ENCODE measurements around the gene CHST12.

CHST12 gene

GRCh38 chr7:2476298-2476697, 72.9 kb downstream of the CHST12 start, which contains the start of gene GRIFIN:
Gene GRIFIN (minus strand): TSS chr7:2476398. CDS start chr7:2476383, 15 bp downstream.
- Histone ChIP-seq H3K27me3 (ENCODE audit: control insufficient read depth in 1 of 2, insufficient read depth in 2 of 2, low read length in 2 of 2) (peaks cover 2 to 4% of the 10 kb centered on the region in 2 donors), H3K4me1 (ENCODE audit: control insufficient read depth in 1 of 2, insufficient read depth in 2 of 2, low read length in 2 of 2) (peaks cover 24 to 26% of the 10 kb centered on the region in 2 donors), H3K36me3 (ENCODE audit: control insufficient read depth in 1 of 2, insufficient read depth in 2 of 2, low read length in 2 of 2) (no peaks in the 10 kb centered on the region), H3K9me3 (ENCODE audit: control insufficient read depth in 1 of 2, low read length in 2 of 2) (no peaks in the 10 kb centered on the region), H3K9ac (ENCODE audit: low read depth in 1 of 2, low read length in 2 of 2) (no peak within 1 kb of the TSS), H3K4me3 (ENCODE audit: low read depth in 1 of 2, low read length in 2 of 2) (no peak within 1 kb of the TSS), H3K27ac (ENCODE audit: low read depth, low read length) (no peak within 1 kb of the TSS)

- Histone ChIP-seq H3K4me3 (ENCODE audit: low read depth in 1 of 2, low read length in 2 of 2) (no peak overlapping the region), H3K9ac (ENCODE audit: low read depth in 1 of 2, low read length in 2 of 2) (no peak overlapping the region), H3K4me1 (ENCODE audit: control insufficient read depth in 1 of 2, insufficient read depth in 2 of 2, low read length in 2 of 2) (peaks cover 24 to 26% of the 10 kb centered on the region in 2 donors), H3K36me3 (ENCODE audit: control insufficient read depth in 1 of 2, insufficient read depth in 2 of 2, low read length in 2 of 2) (no peaks in the 10 kb centered on the region), H3K9me3 (ENCODE audit: control insufficient read depth in 1 of 2, low read length in 2 of 2) (no peaks in the 10 kb centered on the region), H3K27me3 (ENCODE audit: control insufficient read depth in 1 of 2, insufficient read depth in 2 of 2, low read length in 2 of 2) (peaks cover 4% of the 10 kb centered on the region in 2 donors), H3K27ac (ENCODE audit: low read depth, low read length) (no peak overlapping the region)
Observed at GRCh38 chr7:2476776-2477446, 73.5 kb downstream of the CHST12 start.

- peak overlapping the region in 1 of 2 donors; percentile 23 for H3K9ac ChIP-seq (ENCODE audit: low read depth in 1 of 2, low read length in 2 of 2)
- peaks cover 24 to 26% of the 10 kb centered on the region in 2 donors for H3K4me1 ChIP-seq (ENCODE audit: control insufficient read depth in 1 of 2, insufficient read depth in 2 of 2, low read length in 2 of 2)
- no peak overlapping the region for H3K27ac ChIP-seq (ENCODE audit: low read depth, low read length)
- peaks cover 0 to 2% of the 10 kb centered on the region in 2 donors for H3K9me3 ChIP-seq (ENCODE audit: control insufficient read depth in 1 of 2, low read length in 2 of 2)
- H3K4me3 ChIP-seq (ENCODE audit: low read depth in 1 of 2, low read length in 2 of 2) = no peak overlapping the region
- peaks cover 4% of the 10 kb centered on the region in 2 donors for H3K27me3 ChIP-seq (ENCODE audit: control insufficient read depth in 1 of 2, insufficient read depth in 2 of 2, low read length in 2 of 2)
- no peaks in the 10 kb centered on the region for H3K36me3 ChIP-seq (ENCODE audit: control insufficient read depth in 1 of 2, insufficient read depth in 2 of 2, low read length in 2 of 2)
Observed at GRCh38 chr7:2477447-2478398, 74.3 kb downstream of the CHST12 start.

- Histone ChIP-seq H3K9ac (ENCODE audit: low read depth in 1 of 2, low read length in 2 of 2) (peak overlapping the region in 1 of 2 donors; percentile 23), H3K27ac (ENCODE audit: low read depth, low read length) (no peak overlapping the region)
Observed at GRCh38 chr7:2478399-2478785, 75.0 kb downstream of the CHST12 start.

GRCh38 chr7:2478800-2479199, 75.4 kb downstream of the CHST12 start:
- no peaks in the 10 kb centered on the region for H3K36me3 ChIP-seq (ENCODE audit: control insufficient read depth in 1 of 2, insufficient read depth in 2 of 2, low read length in 2 of 2)
- peaks cover 4% of the 10 kb centered on the region in 2 donors for H3K27me3 ChIP-seq (ENCODE audit: control insufficient read depth in 1 of 2, insufficient read depth in 2 of 2, low read length in 2 of 2)
- H3K9ac ChIP-seq (ENCODE audit: low read depth in 1 of 2, low read length in 2 of 2) = peak overlapping the region in 1 of 2 donors; percentile 23
- peaks cover 24 to 26% of the 10 kb centered on the region in 2 donors for H3K4me1 ChIP-seq (ENCODE audit: control insufficient read depth in 1 of 2, insufficient read depth in 2 of 2, low read length in 2 of 2)
- H3K4me3 ChIP-seq (ENCODE audit: low read depth in 1 of 2, low read length in 2 of 2) = no peak overlapping the region
- peaks cover 4 to 8% of the 10 kb centered on the region in 2 donors for H3K9me3 ChIP-seq (ENCODE audit: control insufficient read depth in 1 of 2, low read length in 2 of 2)
- H3K27ac ChIP-seq (ENCODE audit: low read depth, low read length) = no peak overlapping the region

More at GRCh38 chr7:2478399-2478785, 75.0 kb downstream of the CHST12 start:
- Histone ChIP-seq H3K27me3 (ENCODE audit: control insufficient read depth in 1 of 2, insufficient read depth in 2 of 2, low read length in 2 of 2) (peaks cover 4% of the 10 kb centered on the region in 2 donors), H3K4me3 (ENCODE audit: low read depth in 1 of 2, low read length in 2 of 2) (no peak overlapping the region), H3K36me3 (ENCODE audit: control insufficient read depth in 1 of 2, insufficient read depth in 2 of 2, low read length in 2 of 2) (no peaks in the 10 kb centered on the region), H3K4me1 (ENCODE audit: control insufficient read depth in 1 of 2, insufficient read depth in 2 of 2, low read length in 2 of 2) (peaks cover 24 to 26% of the 10 kb centered on the region in 2 donors), H3K9me3 (ENCODE audit: control insufficient read depth in 1 of 2, low read length in 2 of 2) (peaks cover 4 to 8% of the 10 kb centered on the region in 2 donors)

GRCh38 chr7:2479276-2480069, 76.1 kb downstream of the CHST12 start:
- no peak overlapping the region for H3K4me3 ChIP-seq (ENCODE audit: low read depth in 1 of 2, low read length in 2 of 2)
- no peak overlapping the region for H3K27ac ChIP-seq (ENCODE audit: low read depth, low read length)
- H3K9ac ChIP-seq (ENCODE audit: low read depth in 1 of 2, low read length in 2 of 2) = no peak overlapping the region
- H3K27me3 ChIP-seq (ENCODE audit: control insufficient read depth in 1 of 2, insufficient read depth in 2 of 2, low read length in 2 of 2) = peaks cover 4% of the 10 kb centered on the region in 2 donors
- no peaks in the 10 kb centered on the region for H3K36me3 ChIP-seq (ENCODE audit: control insufficient read depth in 1 of 2, insufficient read depth in 2 of 2, low read length in 2 of 2)
- H3K9me3 ChIP-seq (ENCODE audit: control insufficient read depth in 1 of 2, low read length in 2 of 2) = peaks cover 4 to 8% of the 10 kb centered on the region in 2 donors
- peaks cover 24 to 26% of the 10 kb centered on the region in 2 donors for H3K4me1 ChIP-seq (ENCODE audit: control insufficient read depth in 1 of 2, insufficient read depth in 2 of 2, low read length in 2 of 2)

GRCh38 chr7:2480070-2480408, 76.6 kb downstream of the CHST12 start:
- H3K27me3 ChIP-seq (ENCODE audit: control insufficient read depth in 1 of 2, insufficient read depth in 2 of 2, low read length in 2 of 2) = peaks cover 4% of the 10 kb centered on the region in 2 donors
- H3K27ac ChIP-seq (ENCODE audit: low read depth, low read length) = no peak overlapping the region
- H3K36me3 ChIP-seq (ENCODE audit: control insufficient read depth in 1 of 2, insufficient read depth in 2 of 2, low read length in 2 of 2) = no peaks in the 10 kb centered on the region
- H3K9me3 ChIP-seq (ENCODE audit: control insufficient read depth in 1 of 2, low read length in 2 of 2) = peaks cover 4 to 8% of the 10 kb centered on the region in 2 donors
- H3K4me1 ChIP-seq (ENCODE audit: control insufficient read depth in 1 of 2, insufficient read depth in 2 of 2, low read length in 2 of 2) = peaks cover 24 to 26% of the 10 kb centered on the region in 2 donors
- no peak overlapping the region for H3K9ac ChIP-seq (ENCODE audit: low read depth in 1 of 2, low read length in 2 of 2)
- no peak overlapping the region for H3K4me3 ChIP-seq (ENCODE audit: low read depth in 1 of 2, low read length in 2 of 2)

GRCh38 chr7:2481195-2481594, 77.8 kb downstream of the CHST12 start:
- Histone ChIP-seq H3K4me3 (ENCODE audit: low read depth in 1 of 2, low read length in 2 of 2) (no peak overlapping the region), H3K9ac (ENCODE audit: low read depth in 1 of 2, low read length in 2 of 2) (no peak overlapping the region)

GRCh38 chr7:2482725-2483451, 79.5 kb downstream of the CHST12 start:
- Histone ChIP-seq H3K9ac (ENCODE audit: low read depth in 1 of 2, low read length in 2 of 2) (no peak overlapping the region), H3K4me3 (ENCODE audit: low read depth in 1 of 2, low read length in 2 of 2) (no peak overlapping the region), H3K27me3 (ENCODE audit: control insufficient read depth in 1 of 2, insufficient read depth in 2 of 2, low read length in 2 of 2) (peaks cover 4% of the 10 kb centered on the region in 2 donors), H3K27ac (ENCODE audit: low read depth, low read length) (no peak overlapping the region), H3K4me1 (ENCODE audit: control insufficient read depth in 1 of 2, insufficient read depth in 2 of 2, low read length in 2 of 2) (peaks cover 12% of the 10 kb centered on the region in 2 donors), H3K36me3 (ENCODE audit: control insufficient read depth in 1 of 2, insufficient read depth in 2 of 2, low read length in 2 of 2) (no peaks in the 10 kb centered on the region), H3K9me3 (ENCODE audit: control insufficient read depth in 1 of 2, low read length in 2 of 2) (peaks cover 4 to 8% of the 10 kb centered on the region in 2 donors)

More at GRCh38 chr7:2481195-2481594, 77.8 kb downstream of the CHST12 start:
- H3K27me3 ChIP-seq (ENCODE audit: control insufficient read depth in 1 of 2, insufficient read depth in 2 of 2, low read length in 2 of 2) = peaks cover 4% of the 10 kb centered on the region in 2 donors
- H3K36me3 ChIP-seq (ENCODE audit: control insufficient read depth in 1 of 2, insufficient read depth in 2 of 2, low read length in 2 of 2) = no peaks in the 10 kb centered on the region
- H3K9me3 ChIP-seq (ENCODE audit: control insufficient read depth in 1 of 2, low read length in 2 of 2) = peaks cover 4 to 8% of the 10 kb centered on the region in 2 donors
- peaks cover 24 to 26% of the 10 kb centered on the region in 2 donors for H3K4me1 ChIP-seq (ENCODE audit: control insufficient read depth in 1 of 2, insufficient read depth in 2 of 2, low read length in 2 of 2)
- no peak overlapping the region for H3K27ac ChIP-seq (ENCODE audit: low read depth, low read length)

Measured in duodenal mucosa (tissue), 2 donors.